Gastrocnemius medialis (tissue), 4 donors: ENCODE data around the gene GRPR.

Experiments used
- POLR2A ChIP-seq, 2 donors: fragments of 450-650 bp; IDR thresholded peaks; one replicate each; pipeline ENCODE4 v1.6.1; 2017; ENCODE audit warnings: antibody characterized with exemption in 2 of 2, mild to moderate bottlenecking in 2 of 2, moderate library complexity in 2 of 2
- TF ChIP-seq, protein P1 (sequence below), 5 experiments: fragments of 450-650 bp in 3 of 5; fragments of 200-600 bp in 2 of 5; sonication (generic) in 2 of 5; IDR thresholded peaks in 4 of 5; conservative IDR thresholded peaks in 1 of 5; 1 replicate in 4 of 5; 2 replicates in 1 of 5; pipeline ENCODE4 v1.5.1; 2016 to 2019; ENCODE audit warnings: antibody characterized with exemption in 5 of 5, mild to moderate bottlenecking in 3 of 5, moderate library complexity in 3 of 5

DNA sequence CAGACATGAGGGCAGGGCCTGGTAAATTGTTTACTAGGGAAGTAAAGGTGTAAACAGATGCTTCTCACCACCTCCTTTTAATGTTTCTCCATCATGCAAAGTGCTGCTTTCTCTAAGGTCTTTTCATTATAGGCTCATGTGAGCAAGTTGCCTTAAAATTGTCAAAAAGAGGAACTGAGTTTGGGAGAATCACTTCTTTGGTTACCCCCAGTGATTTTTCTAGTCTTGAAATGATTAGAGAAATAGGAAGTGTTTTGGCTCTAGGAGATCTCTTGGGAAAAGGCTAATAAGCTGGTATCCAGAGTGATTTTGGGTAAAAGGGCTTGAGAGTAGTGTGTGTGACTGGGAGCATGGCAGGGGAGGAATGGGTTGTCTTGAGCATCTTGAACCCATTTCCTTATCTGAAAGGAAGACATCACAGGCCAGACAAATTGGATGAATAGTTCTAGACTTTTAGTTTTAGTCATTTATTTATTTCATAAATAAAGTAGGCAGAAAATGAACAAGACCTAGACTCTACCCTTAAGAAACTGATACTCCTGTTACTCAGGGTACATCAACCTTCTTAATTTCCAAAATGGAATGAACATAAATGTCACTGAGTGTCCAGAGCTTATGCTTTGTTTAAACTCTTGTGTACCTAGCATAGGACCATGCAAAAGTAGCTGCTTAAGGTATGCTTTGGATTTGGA, 14.2 kb downstream of the GRPR start:
- TF ChIP-seq POLR2A (IDR thresholded peaks at IDR 0.05) = no peak
- TF ChIP-seq, protein P1, sequence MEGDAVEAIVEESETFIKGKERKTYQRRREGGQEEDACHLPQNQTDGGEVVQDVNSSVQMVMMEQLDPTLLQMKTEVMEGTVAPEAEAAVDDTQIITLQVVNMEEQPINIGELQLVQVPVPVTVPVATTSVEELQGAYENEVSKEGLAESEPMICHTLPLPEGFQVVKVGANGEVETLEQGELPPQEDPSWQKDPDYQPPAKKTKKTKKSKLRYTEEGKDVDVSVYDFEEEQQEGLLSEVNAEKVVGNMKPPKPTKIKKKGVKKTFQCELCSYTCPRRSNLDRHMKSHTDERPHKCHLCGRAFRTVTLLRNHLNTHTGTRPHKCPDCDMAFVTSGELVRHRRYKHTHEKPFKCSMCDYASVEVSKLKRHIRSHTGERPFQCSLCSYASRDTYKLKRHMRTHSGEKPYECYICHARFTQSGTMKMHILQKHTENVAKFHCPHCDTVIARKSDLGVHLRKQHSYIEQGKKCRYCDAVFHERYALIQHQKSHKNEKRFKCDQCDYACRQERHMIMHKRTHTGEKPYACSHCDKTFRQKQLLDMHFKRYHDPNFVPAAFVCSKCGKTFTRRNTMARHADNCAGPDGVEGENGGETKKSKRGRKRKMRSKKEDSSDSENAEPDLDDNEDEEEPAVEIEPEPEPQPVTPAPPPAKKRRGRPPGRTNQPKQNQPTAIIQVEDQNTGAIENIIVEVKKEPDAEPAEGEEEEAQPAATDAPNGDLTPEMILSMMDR (IDR thresholded peaks at IDR 0.05 in 4 of 5, conservative IDR thresholded peaks at IDR 0.05 in 1 of 5) = no peak
